Measurements from ENCODE around the gene ZNF81. TPM values are rescaled to one million over a fixed set of nuclear protein-coding genes. Genes with fewer than 3 reads are reported as not detected.
"Not testable (repeated sequence)": the region's sequence is repeated elsewhere in the genome, so short reads cannot be mapped to it uniquely, and the experiment has no call there.

The ZNF81 gene
- total and polyA plus RNA-seq, 10 donors, result 1.2 to 17.1 (median 12.9) TPM

- intact Hi-C loops (cut with DNase I; ENCODE audit: low total_unique reads), result no loop called here
- no peak for DNase-seq
- no peak overlapping the region for H3K27ac ChIP-seq
- H3K4me3 ChIP-seq, result no peak overlapping the region
- TF ChIP-seq POLR2AphosphoS5 (IDR thresholded peaks at IDR 0.05) (no peak), POLR2A (IDR thresholded peaks at IDR 0.05) (no peak), CTCF (IDR thresholded peaks at IDR 0.05 in 8 of 11, conservative IDR thresholded peaks at IDR 0.05 in 3 of 11) (no peak)
- peaks cover 14 to 85% (median 60%) of the 10 kb centered on the region in 8 donors for H3K9me3 ChIP-seq
- H3K36me3 ChIP-seq, result peaks cover 0 to 41% (median 9%) of the 10 kb centered on the region in 6 donors
- H3K27me3 ChIP-seq (replicated peaks in 1 of 7), result no peaks in the 10 kb centered on the region
- H3K4me1 ChIP-seq, result no peaks in the 10 kb centered on the region
- 52 to 100% (median 100%) methylated on average over 1 of the region's 1 CpG for WGBS, 5 donors
Measured at GRCh38 chrX:47918274-47918673, 81.6 kb downstream of the ZNF81 start.

- no peaks in the 10 kb centered on the region for H3K36me3 ChIP-seq
- TF ChIP-seq POLR2AphosphoS5 (IDR thresholded peaks at IDR 0.05) (no peak), POLR2A (IDR thresholded peaks at IDR 0.05) (no peak), CTCF (IDR thresholded peaks at IDR 0.05 in 8 of 11, conservative IDR thresholded peaks at IDR 0.05 in 3 of 11) (no peak)
- intact Hi-C loops (cut with DNase I; ENCODE audit: low total_unique reads), result no loop called here
- no peak for DNase-seq
- 62 to 87% (median 74%) methylated on average over 2 of the region's 2 CpGs for WGBS, 5 donors
- no peaks in the 10 kb centered on the region for H3K4me1 ChIP-seq
- H3K27ac ChIP-seq, result no peak overlapping the region
- H3K4me3 ChIP-seq, result no peak overlapping the region
- H3K9me3 ChIP-seq, result no peaks in the 10 kb centered on the region
- no peaks in the 10 kb centered on the region for H3K27me3 ChIP-seq (replicated peaks in 1 of 7)
Measured at GRCh38 chrX:47927212-47927611, 90.5 kb downstream of the ZNF81 start.

GRCh38 chrX:47931970-47932369 is 95.3 kb downstream of the ZNF81 start:
- H3K27me3 ChIP-seq (replicated peaks in 1 of 7); intact Hi-C loops (cut with DNase I; ENCODE audit: low total_unique reads); H3K27ac ChIP-seq; H3K9me3 ChIP-seq; H3K4me1 ChIP-seq; H3K36me3 ChIP-seq; H3K4me3 ChIP-seq; DNase-seq: not testable (repeated sequence)
- WGBS, 5 donors, result 66 to 98% (median 90%) methylated on average over 3 of the region's 3 CpGs

GRCh38 chrX:47933946-47934345 is 97.2 kb downstream of the ZNF81 start:
- intact Hi-C loops (cut with DNase I; ENCODE audit: low total_unique reads), result no loop called here
- H3K36me3 ChIP-seq, result no peaks in the 10 kb centered on the region
- H3K9me3 ChIP-seq, result no peaks in the 10 kb centered on the region
- no peak for DNase-seq
- no peak overlapping the region for H3K27ac ChIP-seq
- TF ChIP-seq CTCF (IDR thresholded peaks at IDR 0.05 in 8 of 11, conservative IDR thresholded peaks at IDR 0.05 in 3 of 11) (no peak), POLR2A (IDR thresholded peaks at IDR 0.05) (no peak), POLR2AphosphoS5 (IDR thresholded peaks at IDR 0.05) (no peak)
- H3K4me3 ChIP-seq, result no peak overlapping the region
- H3K27me3 ChIP-seq (replicated peaks in 1 of 7), result peaks cover 0 to 4% (median 0%) of the 10 kb centered on the region in 7 donors
- 55 to 95% (median 62%) methylated on average over 5 of the region's 5 CpGs for WGBS, 5 donors
- H3K4me1 ChIP-seq, result no peaks in the 10 kb centered on the region

Data from spleen (tissue), 11 donors.